Left lung (tissue), 10 donors: Measurements from ENCODE around the gene KLC4. TPM values are rescaled to one million over a fixed set of nuclear protein-coding genes. Genes with fewer than 3 reads are reported as not detected.
A peak's percentile ranks its signal among the peaks of the same experiment; 100 is the strongest.

Source experiments
- ATAC-seq: fragments of 200-7000 bp; cut with Tn5 transposase; one replicate; pipeline ENCODE4 v1.9.1; 2020; ENCODE audit warnings: moderate library complexity
- DNase-seq, 4 donors: peaks; one replicate each; pipeline ENCODE4 v3.0.0-alpha.2; 2013 to 2020
- H3K27ac ChIP-seq, 2 donors: fragments of 200-600 bp; sonication (generic) in 1 of 2; one replicate each; pipeline versions ENCODE4 v1.5.0 to v1.8.0; 2020 to 2021
- H3K27me3 ChIP-seq, 2 donors: fragments of 200-600 bp; sonication (generic) in 1 of 2; one replicate each; pipeline versions ENCODE4 v1.5.0 to v1.8.0; 2020 to 2021
- H3K36me3 ChIP-seq, 2 donors: fragments of 200-600 bp; sonication (generic) in 1 of 2; one replicate each; pipeline versions ENCODE4 v1.5.0 to v1.8.0; 2020 to 2021
- H3K4me1 ChIP-seq, 2 donors: fragments of 200-600 bp; one replicate each; pipeline ENCODE4 v1.8.0; 2021
- H3K4me3 ChIP-seq, 2 donors: fragments of 200-600 bp; sonication (generic) in 1 of 2; one replicate each; pipeline versions ENCODE4 v1.5.0 to v1.8.0; 2020 to 2021; ENCODE audit warnings: mild to moderate bottlenecking in 1 of 2
- H3K9me3 ChIP-seq, 2 donors: fragments of 200-600 bp; sonication (generic) in 1 of 2; one replicate each; pipeline versions ENCODE4 v1.5.0 to v1.8.0; 2020 to 2021
- intact Hi-C, 2 donors: fragments of 100-400 bp; cut with DNase I; formaldehyde crosslinking; loops; one replicate each; pipeline versions ENCODE4 v1.11.2 to v1.14.2; 2022
- polyA plus RNA-seq, 6 donors: library from polyadenylated mRNA; unstranded; fragments of 120-200 nt; gene quantifications; one replicate each; pipeline ENCODE4 v1.2.1, GENCODE V29; 2013; ENCODE audit not compliant: insufficient read length in 6 of 6
- total RNA-seq, 2 donors: library from RNA; stranded (reverse); fragmentation: NEBNext Ultra II Directional; extraction: Animal tissue kit (Norgen Biotek cat#: 25700); gene quantifications; one replicate each; pipeline ENCODE4 v1.2.1, GENCODE V29; 2021
- TF ChIP-seq, protein P1 (sequence below), 2 donors: fragments of 200-600 bp; sonication (generic) in 1 of 2; IDR thresholded peaks; one replicate each; pipeline versions ENCODE4 v1.5.0 to v1.8.0; 2021; ENCODE audit warnings: antibody characterized with exemption in 2 of 2
- donor health status: DM: no; HTN: yes; CAD: no.
- donor health status: DM: no; HTN: no; CAD: no.

The KLC4 gene
- total and polyA plus RNA-seq, 8 donors, result 20.2 to 55.6 (median 51.3) TPM

DNA sequence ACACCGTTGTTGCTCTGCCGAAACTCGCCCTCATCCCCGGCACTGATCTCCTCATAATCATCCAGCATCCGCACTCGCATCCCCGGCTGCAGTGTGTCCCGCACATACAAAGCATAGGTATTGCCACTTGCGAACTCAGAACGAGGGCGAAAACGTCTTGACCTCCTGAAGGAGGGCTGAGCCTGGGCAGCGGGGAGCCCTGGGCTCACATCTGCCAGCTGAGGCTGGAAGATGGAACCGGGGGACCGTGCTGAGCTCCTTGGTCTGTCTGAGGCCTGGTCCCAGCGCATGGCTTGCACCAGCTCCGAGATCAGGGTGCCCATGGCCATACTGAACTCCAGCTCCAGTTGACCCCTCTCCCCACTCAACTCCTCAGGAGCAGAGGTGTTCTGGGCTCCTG is 8.4 kb upstream of the KLC4 start:
- no peak overlapping the region for H3K4me3 ChIP-seq
- no peak overlapping the region for H3K27ac ChIP-seq
- no peaks in the 10 kb centered on the region for H3K27me3 ChIP-seq
- no peaks in the 10 kb centered on the region for H3K9me3 ChIP-seq
- intact Hi-C loops, result no loop called here
- peaks cover 0 to 62% of the 10 kb centered on the region in 2 donors for H3K36me3 ChIP-seq
- no peak for DNase-seq
- no peak for ATAC-seq
- TF ChIP-seq, protein P1, sequence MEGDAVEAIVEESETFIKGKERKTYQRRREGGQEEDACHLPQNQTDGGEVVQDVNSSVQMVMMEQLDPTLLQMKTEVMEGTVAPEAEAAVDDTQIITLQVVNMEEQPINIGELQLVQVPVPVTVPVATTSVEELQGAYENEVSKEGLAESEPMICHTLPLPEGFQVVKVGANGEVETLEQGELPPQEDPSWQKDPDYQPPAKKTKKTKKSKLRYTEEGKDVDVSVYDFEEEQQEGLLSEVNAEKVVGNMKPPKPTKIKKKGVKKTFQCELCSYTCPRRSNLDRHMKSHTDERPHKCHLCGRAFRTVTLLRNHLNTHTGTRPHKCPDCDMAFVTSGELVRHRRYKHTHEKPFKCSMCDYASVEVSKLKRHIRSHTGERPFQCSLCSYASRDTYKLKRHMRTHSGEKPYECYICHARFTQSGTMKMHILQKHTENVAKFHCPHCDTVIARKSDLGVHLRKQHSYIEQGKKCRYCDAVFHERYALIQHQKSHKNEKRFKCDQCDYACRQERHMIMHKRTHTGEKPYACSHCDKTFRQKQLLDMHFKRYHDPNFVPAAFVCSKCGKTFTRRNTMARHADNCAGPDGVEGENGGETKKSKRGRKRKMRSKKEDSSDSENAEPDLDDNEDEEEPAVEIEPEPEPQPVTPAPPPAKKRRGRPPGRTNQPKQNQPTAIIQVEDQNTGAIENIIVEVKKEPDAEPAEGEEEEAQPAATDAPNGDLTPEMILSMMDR (IDR thresholded peaks at IDR 0.05), result no peak
- peaks cover 8 to 24% of the 10 kb centered on the region in 2 donors for H3K4me1 ChIP-seq

DNA sequence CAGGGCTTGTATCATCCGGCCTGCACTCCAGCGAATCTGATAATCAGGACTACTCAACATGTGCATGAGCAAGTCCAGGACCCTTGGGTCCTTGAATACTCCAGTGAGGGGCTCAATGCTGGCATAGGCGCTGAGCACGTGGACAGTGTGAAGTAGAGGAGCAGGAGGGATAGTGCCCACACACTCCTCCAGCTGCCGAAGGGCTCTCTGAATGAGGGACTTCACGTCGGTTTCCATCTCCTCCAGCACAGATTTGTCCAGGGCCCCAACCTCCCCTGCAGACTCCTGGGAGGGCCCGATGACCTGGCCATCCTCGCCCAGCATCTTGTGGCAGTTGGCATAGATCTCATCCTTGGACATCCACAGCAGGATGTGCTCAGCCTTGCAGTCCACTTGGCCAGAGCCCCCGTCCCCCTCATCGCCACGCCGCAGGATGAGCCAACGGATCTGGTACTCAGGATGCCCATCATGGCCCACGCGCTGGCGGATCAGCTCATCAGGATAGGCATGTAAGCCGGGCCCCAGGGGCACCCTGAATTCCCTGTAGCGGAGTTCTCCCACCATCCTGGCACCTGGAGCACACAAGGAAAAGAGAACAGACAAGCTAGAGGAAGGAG is 7.1 kb upstream of the KLC4 start:
- Histone ChIP-seq H3K27ac (peak overlapping the region in 1 of 2 donors; percentile 95), H3K27me3 (no peaks in the 10 kb centered on the region), H3K4me1 (peaks cover 8 to 24% of the 10 kb centered on the region in 2 donors), H3K36me3 (peaks cover 0 to 62% of the 10 kb centered on the region in 2 donors), H3K4me3 (peak overlapping the region in 1 of 2 donors; percentile 75), H3K9me3 (no peaks in the 10 kb centered on the region)
- ATAC-seq, result no peak
- DNase-seq, result peak in 1 of 4 donors; percentile 77
- intact Hi-C loops, result no loop called here
- TF ChIP-seq, protein P1 (IDR thresholded peaks at IDR 0.05), result no peak

DNA sequence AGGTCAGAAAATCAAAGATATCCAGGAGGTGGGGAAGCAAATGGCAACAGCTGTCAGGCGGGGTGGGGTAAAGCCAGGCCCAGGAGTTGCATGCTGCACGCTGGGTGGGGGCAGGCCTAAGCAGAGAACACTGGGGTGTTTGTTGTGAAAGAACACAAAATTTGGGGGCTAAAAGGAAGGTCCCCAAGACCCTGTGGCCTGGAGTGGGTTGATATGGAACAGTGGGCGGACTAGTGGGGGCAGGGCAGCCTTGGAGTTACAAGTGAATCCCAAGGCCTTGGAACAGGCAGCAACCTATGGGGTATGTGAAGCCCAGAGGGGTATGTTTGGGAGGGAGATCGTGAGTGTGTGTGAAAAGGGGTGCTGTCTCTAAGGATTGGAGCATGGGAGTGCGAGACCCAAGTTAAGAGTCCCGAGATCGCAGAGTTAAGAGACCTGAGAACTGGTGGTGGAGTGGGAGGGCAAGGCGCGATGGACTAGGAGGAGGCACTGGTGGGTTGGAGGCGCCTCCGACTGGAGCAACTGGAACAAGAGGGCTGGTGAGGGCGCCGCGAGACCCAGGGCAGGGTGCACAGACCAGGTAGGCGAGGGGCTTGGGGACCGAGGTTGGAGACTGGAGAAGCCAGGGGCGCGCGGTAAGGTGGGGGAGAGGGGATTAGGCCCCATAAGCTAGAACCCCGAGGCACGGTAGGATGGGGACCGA is 6.4 kb upstream of the KLC4 start:
- Histone ChIP-seq H3K4me3 (peak overlapping the region; percentile 75 to 89), H3K27ac (peak overlapping the region; percentile 90 to 95), H3K4me1 (peaks cover 10 to 30% of the 10 kb centered on the region in 2 donors), H3K36me3 (peaks cover 0 to 61% of the 10 kb centered on the region in 2 donors), H3K9me3 (no peaks in the 10 kb centered on the region), H3K27me3 (no peaks in the 10 kb centered on the region)
- TF ChIP-seq, protein P1 (IDR thresholded peaks at IDR 0.05), result no peak
- intact Hi-C loops, result no loop called here
- ATAC-seq (peak; percentile 47), DNase-seq (peak in 2 of 4 donors; percentile 24 to 37)

DNA sequence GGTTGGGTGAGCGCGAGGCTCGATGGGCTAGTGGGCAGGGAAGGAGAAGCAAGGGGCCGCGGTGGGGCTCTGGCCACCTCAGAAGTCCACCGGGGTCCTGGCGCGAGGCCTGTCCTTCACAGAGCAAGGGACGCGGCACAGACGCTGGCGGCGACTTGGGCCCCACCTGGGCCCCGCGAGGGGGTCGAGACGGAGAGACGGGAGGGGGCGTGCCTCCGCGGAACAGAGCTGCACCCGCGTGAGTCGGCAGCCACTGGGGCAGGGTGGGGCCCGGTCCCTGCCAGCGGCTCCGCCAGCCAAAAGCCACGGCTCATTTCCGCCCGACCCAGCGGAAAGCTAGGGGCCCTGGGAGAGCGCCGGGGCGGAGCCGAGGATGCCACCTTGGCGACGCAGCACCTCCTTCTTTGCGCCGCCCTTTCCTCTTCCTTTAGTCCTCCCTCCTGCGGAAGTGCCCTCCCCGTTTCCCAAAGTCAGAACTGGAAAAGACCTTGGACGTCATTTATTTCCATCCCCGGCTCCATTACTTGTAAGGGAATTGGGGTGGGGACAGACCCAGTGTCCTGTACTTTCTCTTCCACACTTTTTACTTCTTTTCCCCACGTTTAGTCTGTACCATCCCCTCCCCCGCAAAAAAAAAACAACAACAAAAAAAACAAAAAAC is 5.8 kb upstream of the KLC4 start, which contains the start of gene CUL7:
Gene CUL7 (minus strand): TSS at position 307 of the 661 bp plus-strand sequence. CDS start 1,063 bp downstream, outside the sequence.
- TF ChIP-seq, protein P1 (IDR thresholded peaks at IDR 0.05), result no peak
- intact Hi-C loops, result no loop called here
- ATAC-seq, result peak; percentile 97
- H3K4me1 ChIP-seq, result peaks cover 16 to 36% of the 10 kb centered on the region in 2 donors
- H3K27ac ChIP-seq, result peak within 1 kb of the TSS; percentile 90 to 95
- H3K36me3 ChIP-seq, result peaks cover 0 to 54% of the 10 kb centered on the region in 2 donors
- peak; percentile 90 to 98 (median 94) for DNase-seq
- H3K9me3 ChIP-seq, result no peaks in the 10 kb centered on the region
- no peaks in the 10 kb centered on the region for H3K27me3 ChIP-seq
- H3K4me3 ChIP-seq, result peak within 1 kb of the TSS; percentile 75 to 89
